ENCODE measurements around the gene KLHDC9.
"Not testable (repeated sequence)": the region's sequence is repeated elsewhere in the genome, so short reads cannot be mapped to it uniquely, and the experiment has no call there.

Gene KLHDC9

GRCh38 chr1:161098210-161099068 lies at the start of gene KLHDC9:
Gene KLHDC9, plus strand, starts transcription at chr1:161098361. Its CDS starts 175 bp downstream, at chr1:161098536.
- Histone ChIP-seq H3K9me3 (ENCODE audit: control insufficient read depth, low read length) (no peaks in the 10 kb centered on the region), H3K27me3 (replicated peaks; ENCODE audit: control insufficient read depth, insufficient read depth, low read length) (no peaks in the 10 kb centered on the region), H3K4me1 (ENCODE audit: control insufficient read depth, insufficient read depth, low read length) (peaks cover 61% of the 10 kb centered on the region), H3K36me3 (ENCODE audit: control insufficient read depth, insufficient read depth, low read length, severe bottlenecking) (peaks cover 29% of the 10 kb centered on the region), H3K9ac (ENCODE audit: low read length) (peak within 1 kb of the TSS; percentile 75), H3K4me3 (ENCODE audit: low read length) (peak within 1 kb of the TSS; percentile 74)
- DNase-seq (ENCODE audit: low read depth): peak; percentile 69

GRCh38 chr1:161048949-161049722 lies 49.0 kb upstream of the KLHDC9 start:
- Histone ChIP-seq H3K9me3 (ENCODE audit: control insufficient read depth, low read length) (peaks cover 18% of the 10 kb centered on the region), H3K36me3 (ENCODE audit: control insufficient read depth, insufficient read depth, low read length, severe bottlenecking) (no peaks in the 10 kb centered on the region), H3K27me3 (replicated peaks; ENCODE audit: control insufficient read depth, insufficient read depth, low read length) (no peaks in the 10 kb centered on the region), H3K4me3 (ENCODE audit: low read length) (no peak overlapping the region), H3K4me1 (ENCODE audit: control insufficient read depth, insufficient read depth, low read length) (peaks cover 13% of the 10 kb centered on the region), H3K9ac (ENCODE audit: low read length) (no peak overlapping the region)
- DNase-seq (ENCODE audit: low read depth): no peak

- Histone ChIP-seq H3K36me3 (ENCODE audit: control insufficient read depth, insufficient read depth, low read length, severe bottlenecking) (no peaks in the 10 kb centered on the region), H3K4me1 (ENCODE audit: control insufficient read depth, insufficient read depth, low read length) (peaks cover 5% of the 10 kb centered on the region), H3K9ac (ENCODE audit: low read length) (no peak overlapping the region), H3K27me3 (replicated peaks; ENCODE audit: control insufficient read depth, insufficient read depth, low read length) (peaks cover 2% of the 10 kb centered on the region), H3K9me3 (ENCODE audit: control insufficient read depth, low read length) (peaks cover 18% of the 10 kb centered on the region), H3K4me3 (ENCODE audit: low read length) (no peak overlapping the region)
- DNase-seq (ENCODE audit: low read depth): no peak
Observed at GRCh38 chr1:161051219-161051618, 46.9 kb upstream of the KLHDC9 start.

- Histone ChIP-seq H3K9ac (ENCODE audit: low read length) (no peak overlapping the region), H3K9me3 (ENCODE audit: control insufficient read depth, low read length) (peaks cover 18% of the 10 kb centered on the region), H3K4me3 (ENCODE audit: low read length) (no peak overlapping the region), H3K27me3 (replicated peaks; ENCODE audit: control insufficient read depth, insufficient read depth, low read length) (peaks cover 2% of the 10 kb centered on the region), H3K36me3 (ENCODE audit: control insufficient read depth, insufficient read depth, low read length, severe bottlenecking) (no peaks in the 10 kb centered on the region), H3K4me1 (ENCODE audit: control insufficient read depth, insufficient read depth, low read length) (no peaks in the 10 kb centered on the region)
- no peak for DNase-seq (ENCODE audit: low read depth)
Observed at GRCh38 chr1:161052899-161053298, 45.3 kb upstream of the KLHDC9 start.

GRCh38 chr1:161054232-161054631 lies 43.9 kb upstream of the KLHDC9 start:
- no peaks in the 10 kb centered on the region for H3K4me1 ChIP-seq (ENCODE audit: control insufficient read depth, insufficient read depth, low read length)
- H3K9ac ChIP-seq (ENCODE audit: low read length): no peak overlapping the region
- peaks cover 3% of the 10 kb centered on the region for H3K27me3 ChIP-seq (replicated peaks; ENCODE audit: control insufficient read depth, insufficient read depth, low read length)
- no peak overlapping the region for H3K4me3 ChIP-seq (ENCODE audit: low read length)
- H3K36me3 ChIP-seq (ENCODE audit: control insufficient read depth, insufficient read depth, low read length, severe bottlenecking): no peaks in the 10 kb centered on the region
- H3K9me3 ChIP-seq (ENCODE audit: control insufficient read depth, low read length): peaks cover 7% of the 10 kb centered on the region
- DNase-seq (ENCODE audit: low read depth): no peak

GRCh38 chr1:161054805-161055204 lies 43.4 kb upstream of the KLHDC9 start:
- no peaks in the 10 kb centered on the region for H3K36me3 ChIP-seq (ENCODE audit: control insufficient read depth, insufficient read depth, low read length, severe bottlenecking)
- peaks cover 6% of the 10 kb centered on the region for H3K27me3 ChIP-seq (replicated peaks; ENCODE audit: control insufficient read depth, insufficient read depth, low read length)
- no peak for DNase-seq (ENCODE audit: low read depth)
- H3K4me3 ChIP-seq (ENCODE audit: low read length): no peak overlapping the region
- no peak overlapping the region for H3K9ac ChIP-seq (ENCODE audit: low read length)
- H3K4me1 ChIP-seq (ENCODE audit: control insufficient read depth, insufficient read depth, low read length): no peaks in the 10 kb centered on the region
- peaks cover 2% of the 10 kb centered on the region for H3K9me3 ChIP-seq (ENCODE audit: control insufficient read depth, low read length)

GRCh38 chr1:161059293-161059692 lies 38.9 kb upstream of the KLHDC9 start:
- no peak overlapping the region for H3K4me3 ChIP-seq (ENCODE audit: low read length)
- no peak overlapping the region for H3K9ac ChIP-seq (ENCODE audit: low read length)
- no peak for DNase-seq (ENCODE audit: low read depth)
- H3K27me3 ChIP-seq (replicated peaks; ENCODE audit: control insufficient read depth, insufficient read depth, low read length): peaks cover 6% of the 10 kb centered on the region
- H3K4me1 ChIP-seq (ENCODE audit: control insufficient read depth, insufficient read depth, low read length): no peaks in the 10 kb centered on the region
- H3K36me3 ChIP-seq (ENCODE audit: control insufficient read depth, insufficient read depth, low read length, severe bottlenecking): no peaks in the 10 kb centered on the region
- H3K9me3 ChIP-seq (ENCODE audit: control insufficient read depth, low read length): no peaks in the 10 kb centered on the region

GRCh38 chr1:161061419-161061818 lies 36.7 kb upstream of the KLHDC9 start:
- Histone ChIP-seq H3K27me3 (replicated peaks; ENCODE audit: control insufficient read depth, insufficient read depth, low read length) (peaks cover 7% of the 10 kb centered on the region), H3K9ac (ENCODE audit: low read length) (no peak overlapping the region), H3K36me3 (ENCODE audit: control insufficient read depth, insufficient read depth, low read length, severe bottlenecking) (no peaks in the 10 kb centered on the region), H3K4me3 (ENCODE audit: low read length) (no peak overlapping the region), H3K4me1 (ENCODE audit: control insufficient read depth, insufficient read depth, low read length) (no peaks in the 10 kb centered on the region), H3K9me3 (ENCODE audit: control insufficient read depth, low read length) (no peaks in the 10 kb centered on the region)
- DNase-seq (ENCODE audit: low read depth): no peak

GRCh38 chr1:161063936-161064335 lies 34.2 kb upstream of the KLHDC9 start:
- not testable (repeated sequence) for H3K27me3 ChIP-seq (replicated peaks; ENCODE audit: control insufficient read depth, insufficient read depth, low read length); H3K9me3 ChIP-seq (ENCODE audit: control insufficient read depth, low read length); H3K9ac ChIP-seq (ENCODE audit: low read length); H3K36me3 ChIP-seq (ENCODE audit: control insufficient read depth, insufficient read depth, low read length, severe bottlenecking); DNase-seq (ENCODE audit: low read depth); H3K4me1 ChIP-seq (ENCODE audit: control insufficient read depth, insufficient read depth, low read length); H3K4me3 ChIP-seq (ENCODE audit: low read length)

- not testable (repeated sequence) for DNase-seq (ENCODE audit: low read depth); H3K36me3 ChIP-seq (ENCODE audit: control insufficient read depth, insufficient read depth, low read length, severe bottlenecking); H3K9me3 ChIP-seq (ENCODE audit: control insufficient read depth, low read length); H3K4me3 ChIP-seq (ENCODE audit: low read length); H3K27me3 ChIP-seq (replicated peaks; ENCODE audit: control insufficient read depth, insufficient read depth, low read length); H3K9ac ChIP-seq (ENCODE audit: low read length); H3K4me1 ChIP-seq (ENCODE audit: control insufficient read depth, insufficient read depth, low read length)
Observed at GRCh38 chr1:161065681-161066080, 32.5 kb upstream of the KLHDC9 start.

GRCh38 chr1:161066694-161067093 lies 31.5 kb upstream of the KLHDC9 start:
- peaks cover 5% of the 10 kb centered on the region for H3K27me3 ChIP-seq (replicated peaks; ENCODE audit: control insufficient read depth, insufficient read depth, low read length)
- DNase-seq (ENCODE audit: low read depth): no peak

More at GRCh38 chr1:161066694-161067093, 31.5 kb upstream of the KLHDC9 start:
- Histone ChIP-seq H3K36me3 (ENCODE audit: control insufficient read depth, insufficient read depth, low read length, severe bottlenecking) (no peaks in the 10 kb centered on the region), H3K9me3 (ENCODE audit: control insufficient read depth, low read length) (no peaks in the 10 kb centered on the region), H3K9ac (ENCODE audit: low read length) (no peak overlapping the region), H3K4me1 (ENCODE audit: control insufficient read depth, insufficient read depth, low read length) (no peaks in the 10 kb centered on the region), H3K4me3 (ENCODE audit: low read length) (no peak overlapping the region)

Measured in adipocyte (in vitro differentiated cells).